ENCODE results near the gene CHFR.
"Not testable (repeated sequence)": the region's sequence is repeated elsewhere in the genome, so short reads cannot be mapped to it uniquely, and the experiment has no call there.

CHFR gene

DNA sequence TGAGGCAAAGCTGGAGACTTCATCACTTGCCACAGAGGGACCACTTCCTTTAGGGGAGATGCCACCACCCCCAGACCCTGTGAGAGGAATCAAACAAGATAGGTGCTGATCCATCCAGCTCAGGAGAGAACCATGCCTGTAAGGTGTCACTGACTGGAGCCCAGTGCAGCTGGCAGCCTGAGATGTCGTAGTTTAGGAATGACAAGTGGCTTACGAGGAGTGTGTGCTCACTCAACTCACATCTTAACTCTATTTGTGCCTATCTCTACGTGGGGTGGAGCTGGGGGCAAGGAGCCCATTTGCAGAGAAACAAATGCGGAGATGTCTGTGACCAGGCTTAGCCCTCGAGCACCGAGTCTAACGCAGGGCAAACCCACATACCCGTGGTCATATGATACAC is 25.8 kb downstream of the CHFR start:
- DNase-seq (ENCODE audit: extremely low spot score): no peak
- ChIA-PET CTCF (interaction anchor here (0.7 kb wide), 1 partner anchor 107 kb away, joined by 3 read pairs; no protein-coding TSS in a partner anchor), POLR2A (no interaction called here)
- TF ChIP-seq FOXA1 (IDR thresholded peaks at IDR 0.05) (no peak), PKNOX1 (IDR thresholded peaks at IDR 0.05) (no peak), NFRKB (IDR thresholded peaks at IDR 0.05) (no peak), HDGF (IDR thresholded peaks at IDR 0.05; ENCODE audit: borderline replicate concordance) (no peak), SUZ12 (IDR thresholded peaks at IDR 0.05) (no peak), LEF1 (IDR thresholded peaks at IDR 0.05; ENCODE audit: borderline replicate concordance) (no peak), ZNF384 (IDR thresholded peaks at IDR 0.05) (no peak), FOXK2 (IDR thresholded peaks at IDR 0.05) (no peak)

DNA sequence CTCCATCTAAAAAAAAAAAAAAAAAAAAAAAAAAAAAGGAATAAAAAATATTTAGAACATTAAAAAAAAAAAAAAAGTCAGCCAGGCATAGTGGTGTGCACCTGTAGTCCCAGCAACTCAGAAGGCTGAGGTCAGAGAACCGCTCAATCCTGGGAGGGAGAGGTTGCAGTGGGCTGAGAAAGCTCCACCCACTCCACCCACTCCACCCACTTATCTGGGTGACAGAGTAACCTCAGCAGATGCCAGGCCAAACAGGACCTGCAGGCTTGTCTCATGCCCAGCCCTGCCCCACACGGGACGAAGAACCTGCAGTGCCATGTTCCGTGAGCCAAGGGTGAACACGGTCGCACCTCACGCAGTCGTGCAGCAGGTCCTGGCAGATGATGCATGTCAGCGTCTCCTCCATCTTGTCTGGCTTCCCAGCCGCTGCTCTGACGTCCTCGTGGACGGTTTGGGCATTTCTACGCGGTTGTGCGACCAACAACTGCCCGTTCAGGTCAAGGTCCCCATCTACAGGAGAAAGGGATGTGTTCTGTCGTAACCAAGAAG is 28.6 kb downstream of the CHFR start:
- POLR2A ChIA-PET: no interaction called here
- CTCF ChIA-PET: no interaction called here
- TF ChIP-seq FOXA1 (IDR thresholded peaks at IDR 0.05): no peak
- TF ChIP-seq LEF1 (IDR thresholded peaks at IDR 0.05; ENCODE audit: borderline replicate concordance): no peak
- no peak for TF ChIP-seq CTBP1 (IDR thresholded peaks at IDR 0.05; ENCODE audit: borderline replicate concordance)
- no peak for TF ChIP-seq PKNOX1 (IDR thresholded peaks at IDR 0.05)
- TF ChIP-seq NFRKB (IDR thresholded peaks at IDR 0.05): no peak
- TF ChIP-seq HDGF (IDR thresholded peaks at IDR 0.05; ENCODE audit: borderline replicate concordance): no peak
- TF ChIP-seq ZNF384 (IDR thresholded peaks at IDR 0.05): no peak
- no peak for TF ChIP-seq TARDBP (IDR thresholded peaks at IDR 0.05)
- no peak for TF ChIP-seq L3MBTL2 (conservative IDR thresholded peaks at IDR 0.05)
- TF ChIP-seq ARNT (IDR thresholded peaks at IDR 0.05): no peak
- TF ChIP-seq BHLHE40 (IDR thresholded peaks at IDR 0.05; ENCODE audit: borderline replicate concordance): no peak
- TF ChIP-seq FOXM1 (IDR thresholded peaks at IDR 0.05; ENCODE audit: borderline replicate concordance): no peak
- no peak for TF ChIP-seq ELF4 (IDR thresholded peaks at IDR 0.05)
- DNase-seq (ENCODE audit: extremely low spot score): no peak

DNA sequence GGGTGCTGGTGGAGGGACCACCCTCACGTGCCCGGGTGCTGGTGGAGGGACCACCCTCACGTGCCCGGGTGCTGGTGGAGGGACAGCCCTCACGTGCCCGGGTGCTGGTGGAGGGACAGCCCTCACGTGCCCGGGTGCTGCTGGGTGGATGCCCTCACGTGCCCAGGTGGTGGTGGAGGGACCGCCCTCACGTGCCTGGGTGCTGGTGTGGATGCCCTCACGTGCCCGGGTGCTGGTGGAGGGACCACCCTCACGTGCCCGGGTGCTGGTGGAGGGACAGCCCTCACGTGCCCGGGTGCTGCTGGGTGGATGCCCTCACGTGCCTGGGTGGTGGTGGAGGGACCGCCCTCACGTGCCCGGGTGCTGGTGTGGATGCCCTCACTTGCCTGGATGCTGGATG is 30.4 kb downstream of the CHFR start:
- POLR2A ChIA-PET; DNase-seq (ENCODE audit: extremely low spot score); CTCF ChIA-PET: not testable (repeated sequence)

GRCh38 chr12:132856581-132856980 is 30.8 kb downstream of the CHFR start:
- CTCF ChIA-PET: interaction anchor here (0.6 kb wide), 1 partner anchor 11 kb away, joined by 3 read pairs; no protein-coding TSS in a partner anchor
- TF ChIP-seq PKNOX1 (IDR thresholded peaks at IDR 0.05) (no peak), CTBP1 (IDR thresholded peaks at IDR 0.05; ENCODE audit: borderline replicate concordance) (no peak), SUZ12 (IDR thresholded peaks at IDR 0.05) (no peak), TARDBP (IDR thresholded peaks at IDR 0.05) (no peak), ELF4 (IDR thresholded peaks at IDR 0.05) (no peak), BHLHE40 (IDR thresholded peaks at IDR 0.05; ENCODE audit: borderline replicate concordance) (no peak), SP1 (IDR thresholded peaks at IDR 0.05) (no peak), NFRKB (IDR thresholded peaks at IDR 0.05) (no peak), FOXA1 (IDR thresholded peaks at IDR 0.05) (no peak), ARNT (IDR thresholded peaks at IDR 0.05) (no peak), LEF1 (IDR thresholded peaks at IDR 0.05; ENCODE audit: borderline replicate concordance) (no peak), L3MBTL2 (conservative IDR thresholded peaks at IDR 0.05) (no peak), FOXM1 (IDR thresholded peaks at IDR 0.05; ENCODE audit: borderline replicate concordance) (no peak), ZNF384 (IDR thresholded peaks at IDR 0.05) (no peak), HDGF (IDR thresholded peaks at IDR 0.05; ENCODE audit: borderline replicate concordance) (no peak), FOXK2 (IDR thresholded peaks at IDR 0.05) (no peak)
- no peak for DNase-seq (ENCODE audit: extremely low spot score)
- POLR2A ChIA-PET: no interaction called here

- DNase-seq (ENCODE audit: extremely low spot score); CTCF ChIA-PET; POLR2A ChIA-PET: not testable (repeated sequence)
Observed at GRCh38 chr12:132855211-132855610, 32.2 kb downstream of the CHFR start.

DNA sequence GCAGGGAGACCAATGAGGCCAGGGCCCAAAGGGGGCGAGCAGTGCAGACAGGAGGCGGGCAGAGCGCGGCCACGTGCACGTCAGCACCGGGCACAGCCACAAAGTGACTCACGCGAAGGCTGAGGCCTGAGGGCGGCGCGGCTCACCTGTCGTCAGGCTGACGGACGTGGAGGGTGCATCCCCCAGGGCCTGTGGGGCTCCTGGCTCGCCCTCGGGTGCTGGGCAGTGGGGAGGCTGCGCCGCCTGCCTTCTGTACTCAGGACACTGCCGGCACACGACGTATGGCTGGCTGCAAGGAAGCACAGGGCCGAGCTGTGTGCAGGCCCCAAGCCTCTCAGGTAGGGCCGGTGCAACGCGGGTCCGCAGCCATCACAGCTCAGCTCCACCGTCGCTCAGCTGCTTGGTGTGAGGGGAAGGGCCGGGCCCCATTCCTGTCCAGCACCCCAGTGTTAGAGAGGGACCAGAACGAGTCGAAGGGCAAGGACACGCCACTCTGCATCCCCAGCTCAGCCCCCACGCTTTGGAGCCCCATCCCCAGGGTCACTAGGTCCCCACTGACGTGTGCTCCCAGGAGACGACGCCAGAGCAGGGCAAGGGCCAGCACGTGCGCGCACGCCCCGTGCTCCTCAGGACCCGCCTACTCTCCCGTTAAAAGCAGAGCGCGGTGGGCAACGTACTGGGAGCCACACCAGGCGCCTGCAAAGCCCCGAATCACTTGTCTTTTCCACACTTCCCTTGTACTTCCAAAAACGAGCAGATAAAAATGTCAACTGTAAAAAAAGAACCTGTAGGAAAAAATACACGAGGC is 33.9 kb downstream of the CHFR start:
- POLR2A ChIA-PET: interaction anchor here (1.0 kb wide), 1 partner anchor 176 kb away, joined by 3 read pairs; no protein-coding TSS in a partner anchor

More for the DNA sequence above, 33.9 kb downstream of the CHFR start:
- CTCF ChIA-PET: no interaction called here
- no peak for DNase-seq (ENCODE audit: extremely low spot score)
- no peak for TF ChIP-seq PKNOX1 (IDR thresholded peaks at IDR 0.05)
- no peak for TF ChIP-seq ELF4 (IDR thresholded peaks at IDR 0.05)

All from HEK293T (cell line).